GM18511 (cell line): Measurements from ENCODE around the gene CCIN.
"Not testable (repeated sequence)": the region's sequence is repeated elsewhere in the genome, so short reads cannot be mapped to it uniquely, and the experiment has no call there.

Experiments used
- ATAC-seq: cut with Tn5 transposase; IDR thresholded peaks from one replicate; pipeline ENCODE4 v1.9.1; 2021; ENCODE audit warnings: mild to moderate bottlenecking, moderate library complexity; ENCODE audit not compliant: unreplicated experiment

Gene CCIN

GRCh38 chr9:36158122-36158521, 11.1 kb upstream of the CCIN start:
- ATAC-seq: no peak

DNA sequence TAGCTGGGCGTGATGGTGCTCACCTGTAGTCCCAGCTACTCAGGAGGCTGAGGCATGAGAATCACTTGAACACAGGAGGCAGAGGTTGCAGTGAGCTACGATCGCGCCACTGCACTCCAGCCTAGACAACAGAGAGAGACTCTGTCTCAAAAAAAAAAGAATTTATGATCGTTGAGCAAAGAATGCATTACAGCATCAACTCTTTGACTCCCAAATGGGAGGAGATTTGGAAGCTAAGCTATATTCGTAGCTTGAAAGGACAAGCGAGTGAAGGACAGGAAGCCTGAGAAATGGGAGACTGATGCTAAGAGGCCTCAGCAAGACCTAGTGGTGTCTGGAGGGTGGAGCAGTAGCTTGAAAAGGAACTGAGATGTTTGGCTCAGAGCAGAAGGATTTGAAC, 10.3 kb upstream of the CCIN start:
- ATAC-seq: no peak

GRCh38 chr9:36159509-36159908, 9.7 kb upstream of the CCIN start:
- ATAC-seq: not testable (repeated sequence)

GRCh38 chr9:36160126-36160525, 9.1 kb upstream of the CCIN start:
- ATAC-seq: not testable (repeated sequence)

DNA sequence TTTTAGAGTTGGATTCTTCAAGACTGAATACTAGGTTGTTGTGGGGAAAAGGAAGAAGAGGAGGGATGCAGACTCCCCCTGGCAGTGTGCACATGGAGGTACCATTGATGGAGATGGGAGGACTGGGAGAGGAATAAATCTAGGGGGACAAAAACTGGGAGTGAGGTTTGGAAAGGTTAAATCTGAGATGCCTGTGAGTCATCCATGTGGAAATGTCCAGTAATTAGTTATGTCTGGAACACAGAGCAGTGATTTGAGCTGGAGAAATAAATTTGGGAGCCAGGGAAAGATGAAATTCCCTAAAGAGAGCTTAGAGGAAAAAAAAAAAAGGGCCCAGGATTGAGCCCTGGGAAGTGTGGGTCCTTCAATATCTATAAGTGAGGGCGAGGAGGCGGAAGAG, 8.0 kb upstream of the CCIN start:
- ATAC-seq: no peak

GRCh38 chr9:36162211-36162738, 6.9 kb upstream of the CCIN start:
- no peak for ATAC-seq

DNA sequence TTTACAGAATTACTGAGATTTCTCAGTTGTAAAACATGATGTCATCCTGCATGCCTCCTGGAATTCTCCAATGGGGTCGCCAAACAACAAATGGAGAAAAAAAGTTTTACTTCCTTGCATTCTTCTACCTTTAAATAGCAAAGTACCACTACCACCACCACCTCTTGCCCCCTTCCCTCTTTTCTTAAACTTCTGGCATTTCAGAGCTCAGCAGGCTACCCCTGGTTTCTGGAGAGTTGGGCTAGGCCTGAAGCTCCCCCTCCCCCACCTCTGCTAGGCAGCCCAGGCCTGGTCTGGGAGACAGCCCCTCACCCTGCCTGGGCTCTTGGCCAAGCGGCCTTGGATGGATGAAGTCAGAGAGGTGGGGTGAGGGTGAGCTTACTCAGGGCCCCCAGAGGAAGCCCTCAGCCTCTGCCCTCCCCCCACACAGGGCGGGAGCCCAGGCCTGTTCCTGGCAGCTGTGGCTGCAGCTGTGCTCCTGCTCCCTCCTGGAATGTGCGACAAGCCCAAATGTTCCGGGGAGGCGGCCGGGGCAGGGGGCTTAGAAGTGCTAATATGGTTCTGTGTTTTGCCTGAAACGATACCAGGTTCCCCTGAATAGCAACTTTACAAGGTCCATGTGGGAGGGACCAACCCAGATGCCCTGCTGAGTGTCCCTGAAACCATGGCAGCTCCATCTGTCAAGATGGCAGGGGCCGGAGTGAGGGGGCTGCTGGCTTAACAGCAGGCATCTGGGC, 6.0 kb upstream of the CCIN start:
- ATAC-seq: no peak

GRCh38 chr9:36163786-36164170, 5.4 kb upstream of the CCIN start:
- ATAC-seq: no peak

- no peak for ATAC-seq
Observed at GRCh38 chr9:36164372-36164771, 4.8 kb upstream of the CCIN start.

- no peak for ATAC-seq
Observed at GRCh38 chr9:36164989-36165388, 4.2 kb upstream of the CCIN start.

- ATAC-seq: no peak
Observed at GRCh38 chr9:36165826-36166167, 3.4 kb upstream of the CCIN start.

GRCh38 chr9:36166168-36166927, 2.8 kb upstream of the CCIN start:
- ATAC-seq: peak; percentile 86

- no peak for ATAC-seq
Observed at GRCh38 chr9:36169708-36170107, 520 bp downstream of the CCIN start.

DNA sequence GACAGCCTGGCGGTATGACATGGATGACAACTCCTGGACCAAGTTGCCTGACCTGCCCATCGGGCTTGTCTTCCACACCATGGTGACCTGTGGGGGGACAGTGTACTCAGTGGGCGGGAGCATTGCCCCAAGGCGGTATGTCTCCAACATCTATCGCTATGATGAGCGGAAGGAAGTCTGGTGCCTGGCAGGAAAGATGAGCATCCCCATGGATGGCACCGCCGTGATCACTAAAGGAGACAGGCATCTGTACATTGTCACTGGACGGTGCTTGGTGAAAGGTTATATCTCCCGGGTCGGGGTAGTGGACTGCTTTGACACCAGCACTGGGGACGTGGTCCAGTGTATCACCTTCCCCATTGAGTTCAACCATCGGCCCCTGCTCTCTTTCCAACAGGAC, 1.3 kb downstream of the CCIN start:
- no peak for ATAC-seq

DNA sequence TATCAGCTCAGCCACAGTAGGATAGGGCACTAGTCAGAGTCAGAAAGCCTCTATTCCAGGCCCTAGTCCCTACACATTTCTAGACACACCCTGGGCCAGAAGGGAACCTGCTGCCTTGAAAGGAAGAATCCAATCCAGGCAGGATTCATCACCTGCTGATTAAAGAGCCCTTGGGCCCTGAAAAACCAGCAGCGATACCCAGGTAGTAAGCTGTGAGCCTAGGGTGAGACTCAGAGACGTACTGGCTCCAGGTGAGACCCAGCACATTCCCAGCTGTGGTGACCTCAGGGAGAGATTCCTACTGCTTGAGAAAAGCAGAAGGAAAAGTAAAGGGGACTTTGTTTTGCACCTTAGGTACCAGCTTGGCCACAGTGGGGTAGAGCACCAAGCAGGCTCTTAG, 4.7 kb downstream of the CCIN start:
- no peak for ATAC-seq

DNA sequence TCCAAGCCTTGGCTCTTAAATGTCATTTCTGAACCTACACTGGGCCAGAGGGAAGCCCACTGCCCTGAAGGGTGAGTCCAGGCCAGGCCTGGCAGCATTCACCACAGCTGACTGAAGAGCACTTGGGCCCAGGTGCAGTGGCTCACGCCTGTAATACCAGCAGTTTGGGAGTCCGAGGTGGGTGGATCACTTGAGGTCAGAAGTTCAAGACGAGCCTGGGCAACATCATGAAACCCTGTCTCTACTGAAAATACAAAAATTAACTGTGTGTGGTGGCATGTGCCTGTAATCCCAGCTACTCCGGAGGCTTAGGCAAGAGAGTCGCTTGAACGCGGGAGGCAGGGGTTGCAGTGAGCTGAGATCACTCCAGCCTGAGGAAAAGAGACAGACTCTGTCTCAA, 5.1 kb downstream of the CCIN start:
- ATAC-seq: no peak

DNA sequence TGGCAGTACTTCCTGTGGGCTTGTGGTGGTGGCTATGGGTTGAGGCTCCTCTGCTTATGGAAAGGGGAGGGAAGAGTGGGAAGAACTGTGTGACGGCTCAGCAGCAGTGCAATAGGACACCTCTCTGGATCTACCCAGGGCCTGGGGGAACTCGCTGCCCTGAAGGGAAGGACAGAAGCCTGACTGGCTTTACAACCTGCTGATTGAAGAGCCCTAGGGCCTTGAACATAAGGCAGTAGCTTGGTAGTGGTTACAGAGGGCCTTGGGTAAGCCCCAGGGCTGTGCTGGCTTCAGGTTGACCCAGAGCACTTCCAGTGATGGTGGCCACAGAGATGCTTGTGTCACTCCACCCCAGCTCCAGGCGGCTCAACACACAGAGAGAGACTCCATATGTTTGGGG, 5.5 kb downstream of the CCIN start:
- no peak for ATAC-seq

GRCh38 chr9:36175209-36175608, 6.0 kb downstream of the CCIN start:
- ATAC-seq: not testable (repeated sequence)

GRCh38 chr9:36176496-36176895, 7.3 kb downstream of the CCIN start:
- ATAC-seq: not testable (repeated sequence)

DNA sequence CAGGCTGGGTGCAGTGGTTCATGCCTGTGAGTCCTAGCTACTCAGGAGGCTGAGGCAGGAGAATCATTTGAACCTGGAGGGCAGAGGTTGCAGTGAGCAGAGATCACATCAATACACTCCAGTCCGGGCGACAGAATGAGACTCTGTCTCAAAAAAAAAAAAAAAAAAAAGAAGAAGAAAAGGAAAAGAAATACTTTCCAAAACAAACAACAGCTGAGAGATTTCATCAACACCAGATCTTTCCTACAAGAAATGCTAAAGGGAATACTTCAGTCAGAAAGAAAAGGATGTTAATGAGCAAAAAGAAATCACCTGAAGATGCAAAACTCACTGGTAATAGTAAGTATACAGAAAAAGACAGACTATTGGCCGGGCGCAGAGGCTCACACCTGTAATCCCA, 8.4 kb downstream of the CCIN start:
- no peak for ATAC-seq

DNA sequence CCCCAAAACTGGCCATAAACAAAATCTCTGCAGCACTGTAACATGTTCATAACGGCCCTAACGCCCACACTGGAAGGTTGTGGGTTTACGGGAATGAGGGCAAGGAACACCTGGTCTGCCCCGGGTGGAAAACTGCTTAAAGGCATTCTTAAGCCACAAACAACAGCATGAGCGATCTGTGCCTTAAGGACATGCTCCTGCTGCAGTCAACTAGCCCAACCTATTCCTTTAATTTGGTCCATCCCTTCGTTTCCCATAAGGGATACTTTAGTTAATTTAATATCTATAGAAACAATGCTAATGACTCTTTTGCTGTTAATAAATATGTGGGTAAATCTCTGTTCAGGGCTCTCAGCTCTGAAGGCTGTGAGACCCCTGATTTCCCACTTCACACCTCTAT, 11.1 kb downstream of the CCIN start:
- ATAC-seq: not testable (repeated sequence)

- no peak for ATAC-seq
Observed at GRCh38 chr9:36187414-36187813, 18.2 kb downstream of the CCIN start.
